Measurements from ENCODE around the gene FUT4. TPM values are rescaled to one million over a fixed set of nuclear protein-coding genes. Genes with fewer than 3 reads are reported as not detected.

Gene FUT4
- total and polyA plus RNA-seq, 2 experiments from 2014 or later, result 5.9 to 13.9 TPM

GRCh38 chr11:94595076-94595475 is 51.4 kb downstream of the FUT4 start:
- H3K4me1 ChIP-seq (ENCODE audit: insufficient read depth), result no peaks in the 10 kb centered on the region
- no peaks in the 10 kb centered on the region for H3K79me2 ChIP-seq
- no peaks in the 10 kb centered on the region for H3K9me3 ChIP-seq (ENCODE audit: low read depth)
- no peak overlapping the region for H3K27ac ChIP-seq
- H3K4me3 ChIP-seq, result no peak overlapping the region
- DNase-seq (ENCODE audit: low spot score), result no peak
- TF ChIP-seq EZH2 (IDR thresholded peaks at IDR 0.05; ENCODE audit: borderline replicate concordance), result no peak
- TF ChIP-seq EZH2phosphoT487 (IDR thresholded peaks at IDR 0.05; ENCODE audit: low read depth, severe bottlenecking, unreplicated experiment), result no peak
- TF ChIP-seq, protein P1, sequence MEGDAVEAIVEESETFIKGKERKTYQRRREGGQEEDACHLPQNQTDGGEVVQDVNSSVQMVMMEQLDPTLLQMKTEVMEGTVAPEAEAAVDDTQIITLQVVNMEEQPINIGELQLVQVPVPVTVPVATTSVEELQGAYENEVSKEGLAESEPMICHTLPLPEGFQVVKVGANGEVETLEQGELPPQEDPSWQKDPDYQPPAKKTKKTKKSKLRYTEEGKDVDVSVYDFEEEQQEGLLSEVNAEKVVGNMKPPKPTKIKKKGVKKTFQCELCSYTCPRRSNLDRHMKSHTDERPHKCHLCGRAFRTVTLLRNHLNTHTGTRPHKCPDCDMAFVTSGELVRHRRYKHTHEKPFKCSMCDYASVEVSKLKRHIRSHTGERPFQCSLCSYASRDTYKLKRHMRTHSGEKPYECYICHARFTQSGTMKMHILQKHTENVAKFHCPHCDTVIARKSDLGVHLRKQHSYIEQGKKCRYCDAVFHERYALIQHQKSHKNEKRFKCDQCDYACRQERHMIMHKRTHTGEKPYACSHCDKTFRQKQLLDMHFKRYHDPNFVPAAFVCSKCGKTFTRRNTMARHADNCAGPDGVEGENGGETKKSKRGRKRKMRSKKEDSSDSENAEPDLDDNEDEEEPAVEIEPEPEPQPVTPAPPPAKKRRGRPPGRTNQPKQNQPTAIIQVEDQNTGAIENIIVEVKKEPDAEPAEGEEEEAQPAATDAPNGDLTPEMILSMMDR (IDR thresholded peaks at IDR 0.05; ENCODE audit: poor library complexity), result no peak
- H3K9me2 ChIP-seq (replicated peaks; ENCODE audit: insufficient read depth), result no peaks in the 10 kb centered on the region
- no peaks in the 10 kb centered on the region for H4K20me1 ChIP-seq (ENCODE audit: insufficient read depth, poor library complexity, severe bottlenecking)
- H2AFZ ChIP-seq, result no peak overlapping the region
- H3K36me3 ChIP-seq (replicated peaks; ENCODE audit: insufficient read depth, low read depth), result no peaks in the 10 kb centered on the region
- H3K27me3 ChIP-seq, result no peaks in the 10 kb centered on the region
- WGBS (ENCODE audit: low lambda C conversion rate, missing lambda C conversion rate), result 94% methylated on average over 6 of the region's 6 CpGs
- no peak overlapping the region for H3K4me2 ChIP-seq

DNA sequence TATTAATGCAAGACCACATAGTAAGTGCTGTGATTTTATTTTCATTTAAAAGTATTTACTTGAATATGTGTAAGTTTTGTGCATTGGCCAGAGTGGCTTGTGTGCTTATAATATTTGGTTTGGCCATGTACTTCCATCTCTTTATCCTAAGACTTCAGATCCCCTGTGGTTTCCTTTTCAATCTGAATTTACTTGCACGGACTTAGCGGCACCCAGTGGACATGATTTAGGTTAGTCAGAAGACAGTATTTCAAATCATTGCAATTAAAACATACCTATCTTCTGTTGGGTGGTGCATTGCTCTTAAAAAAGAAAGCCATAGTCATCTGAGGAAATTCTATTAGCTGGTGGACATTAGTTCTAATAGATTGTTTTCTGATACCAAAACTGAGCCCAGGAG is 54.2 kb downstream of the FUT4 start:
- no peak for DNase-seq (ENCODE audit: low spot score)
- no peaks in the 10 kb centered on the region for H3K79me2 ChIP-seq
- H3K4me2 ChIP-seq, result no peak overlapping the region
- no peaks in the 10 kb centered on the region for H3K9me2 ChIP-seq (replicated peaks; ENCODE audit: insufficient read depth)
- no peak overlapping the region for H3K4me3 ChIP-seq
- no peaks in the 10 kb centered on the region for H3K9me3 ChIP-seq (ENCODE audit: low read depth)
- no peak overlapping the region for H2AFZ ChIP-seq
- H4K20me1 ChIP-seq (ENCODE audit: insufficient read depth, poor library complexity, severe bottlenecking), result no peaks in the 10 kb centered on the region
- 67% methylated on average over 2 of the region's 2 CpGs for WGBS (ENCODE audit: low lambda C conversion rate, missing lambda C conversion rate)
- H3K4me1 ChIP-seq (ENCODE audit: insufficient read depth), result peaks cover 7% of the 10 kb centered on the region
- H3K27me3 ChIP-seq, result no peaks in the 10 kb centered on the region
- no peaks in the 10 kb centered on the region for H3K36me3 ChIP-seq (replicated peaks; ENCODE audit: insufficient read depth, low read depth)
- no peak overlapping the region for H3K27ac ChIP-seq
- TF ChIP-seq, protein P1 (IDR thresholded peaks at IDR 0.05; ENCODE audit: poor library complexity), result peak; percentile 32
- TF ChIP-seq EZH2phosphoT487 (IDR thresholded peaks at IDR 0.05; ENCODE audit: low read depth, severe bottlenecking, unreplicated experiment), result no peak

Other genes with a start within 250 kb of the FUT4 start
- gene IZUMO1R, start 239.3 kb upstream of the FUT4 start, total RNA-seq, result not detected in 2 replicates
- gene IZUMO1R, start 239.3 kb upstream of the FUT4 start, polyA plus RNA-seq, result not detected in 2 replicates
- gene GPR83, start 142.5 kb upstream of the FUT4 start, total RNA-seq, result 0.08 TPM in 1 of 2 replicates, not detected in the other
- gene GPR83, start 142.5 kb upstream of the FUT4 start, polyA plus RNA-seq, result 0.39 TPM in 1 of 2 replicates, not detected in the other
- gene MRE11, start 50.1 kb upstream of the FUT4 start, total RNA-seq, result 13.4 and 17.6 TPM in 2 replicates
- gene MRE11, start 50.1 kb upstream of the FUT4 start, polyA plus RNA-seq, result 6.3 and 9.4 TPM in 2 replicates
- 20.8 and 31.2 TPM in 2 replicates for gene ANKRD49, start 49.9 kb upstream of the FUT4 start, total RNA-seq
- 15.7 and 17.9 TPM in 2 replicates for gene ANKRD49, start 49.9 kb upstream of the FUT4 start, polyA plus RNA-seq
- gene C11orf97, start 31.5 kb upstream of the FUT4 start, total RNA-seq, result not detected in 2 replicates
- 0.39 and 0.59 TPM in 2 replicates for gene C11orf97, start 31.5 kb upstream of the FUT4 start, polyA plus RNA-seq
- gene PIWIL4, start 23.4 kb downstream of the FUT4 start, total RNA-seq, result 2.4 and 3.1 TPM in 2 replicates
- gene PIWIL4, start 23.4 kb downstream of the FUT4 start, polyA plus RNA-seq, result 2.0 and 2.1 TPM in 2 replicates
- gene AMOTL1, start 224.4 kb downstream of the FUT4 start, total RNA-seq, result 46.7 and 57.7 TPM in 2 replicates
- 22.1 and 23.8 TPM in 2 replicates for gene AMOTL1, start 224.4 kb downstream of the FUT4 start, polyA plus RNA-seq